Spleen (tissue), 11 donors: Measurements from ENCODE around the gene SOX6. TPM values are rescaled to one million over a fixed set of nuclear protein-coding genes. Genes with fewer than 3 reads are reported as not detected.

Source experiments
- DNase-seq: peaks from one replicate; pipeline ENCODE4 v3.0.0-alpha.2; 2020
- H3K27ac ChIP-seq, 8 donors: fragments of 200-600 bp; sonication (generic) in 7 of 8; 1 replicate in 4 of 8; 2 replicates in 4 of 8; pipeline versions ENCODE4 v1.5.0 to v1.8.0; 2016 to 2021; ENCODE audit warnings: inconsistent platforms in 4 of 8, mild to moderate bottlenecking in 4 of 8, moderate library complexity in 1 of 8
- H3K27me3 ChIP-seq, 7 donors: fragments of 200-600 bp; sonication (generic) in 6 of 7; replicated peaks in 1 of 7; 1 replicate in 4 of 7; 2 replicates in 3 of 7; pipeline versions ENCODE4 v1.5.0 to v1.8.0; 2016 to 2021; ENCODE audit warnings: inconsistent platforms in 3 of 7, mild to moderate bottlenecking in 1 of 7
- H3K36me3 ChIP-seq, 6 donors: fragments of 200-600 bp; sonication (generic) in 5 of 6; 1 replicate in 4 of 6; 2 replicates in 2 of 6; pipeline versions ENCODE4 v1.5.0 to v1.8.0; 2016 to 2021; ENCODE audit warnings: inconsistent platforms in 2 of 6
- H3K4me1 ChIP-seq, 6 donors: fragments of 200-600 bp; sonication (generic) in 5 of 6; 1 replicate in 3 of 6; 2 replicates in 3 of 6; pipeline versions ENCODE4 v1.5.0 to v1.8.0; 2016 to 2021; ENCODE audit warnings: inconsistent platforms in 3 of 6
- H3K4me3 ChIP-seq, 8 donors: fragments of 200-600 bp; sonication (generic) in 7 of 8; 1 replicate in 4 of 8; 2 replicates in 4 of 8; pipeline versions ENCODE4 v1.5.0 to v1.8.0; 2016 to 2021; ENCODE audit warnings: inconsistent platforms in 4 of 8, mild to moderate bottlenecking in 4 of 8, moderate library complexity in 2 of 8
- H3K9me3 ChIP-seq, 8 donors: fragments of 200-600 bp; sonication (generic) in 7 of 8; 1 replicate in 4 of 8; 2 replicates in 4 of 8; pipeline versions ENCODE4 v1.5.0 to v1.8.0; 2016 to 2021; ENCODE audit warnings: inconsistent platforms in 4 of 8
- CTCF ChIP-seq, 11 experiments: fragments of 200-600 bp in 7 of 11; fragments of 450-650 bp in 4 of 11; sonication (generic) in 4 of 11; IDR thresholded peaks in 8 of 11; conservative IDR thresholded peaks in 3 of 11; 1 replicate in 7 of 11; 2 replicates in 4 of 11; pipeline versions ENCODE4 v1.4.0 to v1.8.0; 2016 to 2021; ENCODE audit warnings: antibody characterized with exemption in 11 of 11, inconsistent platforms in 4 of 11, mild to moderate bottlenecking in 1 of 11
- POLR2A ChIP-seq, 3 donors: fragments of 450-650 bp; IDR thresholded peaks; one replicate each; pipeline ENCODE4 v1.5.1; 2017; ENCODE audit warnings: antibody characterized with exemption in 3 of 3, mild to moderate bottlenecking in 1 of 3
- POLR2AphosphoS5 ChIP-seq, 3 donors: sonication (generic); formaldehyde crosslinking; IDR thresholded peaks; one replicate each; pipeline ENCODE4 v1.5.1; 2017; ENCODE audit warnings: antibody characterized with exemption in 3 of 3
- WGBS, 5 donors: extraction: QIAGEN DNeasy Blood & Tissue Kit in 3 of 5; methylation state at CpG; one replicate each; pipeline versions ENCODE4 v1.1.5 to v1.1.7; 2013 to 2018; 5-methylcytosine and 5-hydroxymethylcytosine counted together
- intact Hi-C: fragments of 100-400 bp; cut with DNase I; formaldehyde crosslinking; loops from one replicate; pipeline ENCODE4 v1.15.0; 2023; ENCODE audit warnings: low total_unique reads
- polyA plus RNA-seq, 3 donors: library from polyadenylated mRNA; stranded (reverse); fragments of 200-250 nt; gene quantifications; one replicate each; pipeline ENCODE4 v1.2.1, GENCODE V29; 2013
- total RNA-seq, 7 donors: library from RNA; depleted of rRNA in 3 of 7; stranded (reverse); fragments of >200 nt in 3 of 7; fragmentation: NEBNext Ultra II Directional in 4 of 7; extraction: Animal tissue kit (Norgen Biotek cat#: 25700) in 4 of 7; gene quantifications; one replicate each; pipeline versions ENCODE4 v1.1.0 to v1.2.1, GENCODE V29; 2016 to 2021
- donor health status: healthy with polysubstance abuse.
- donor health status: DM: no; HTN: no; CAD: no; lungs with moderate emphysema.
- donor health status: DM: no; HTN: no; CAD: no.
- donor health status: Bipolar disorder and iron deficiency.
- donor health status: healthy.
- donor health status: DM: no; HTN: no; CAD: no.
- donor health status: DM: yes; HTN: yes; CAD: no.

Gene SOX6
- total and polyA plus RNA-seq, 10 donors = 0.11 to 12.4 (median 3.7) TPM

- Histone ChIP-seq H3K27ac (no peak overlapping the region), H3K4me3 (no peak overlapping the region), H3K4me1 (no peaks in the 10 kb centered on the region), H3K36me3 (no peaks in the 10 kb centered on the region), H3K27me3 (no peaks in the 10 kb centered on the region), H3K9me3 (peaks cover 0 to 9% (median 2%) of the 10 kb centered on the region in 8 donors)
- intact Hi-C loops = no loop called here
- no peak for DNase-seq
- TF ChIP-seq POLR2A (IDR thresholded peaks at IDR 0.05) = no peak
- TF ChIP-seq POLR2AphosphoS5 (IDR thresholded peaks at IDR 0.05) = no peak
- no peak for TF ChIP-seq CTCF (IDR thresholded peaks at IDR 0.05 in 8 of 11, conservative IDR thresholded peaks at IDR 0.05 in 3 of 11)
These were observed 17.4 kb upstream of the SOX6 start for GRCh38 chr11:16373768-16374167.

GRCh38 chr11:16372355-16372754 lies 16.0 kb upstream of the SOX6 start:
- H3K9me3 ChIP-seq = peaks cover 0 to 9% (median 2%) of the 10 kb centered on the region in 8 donors
- no peaks in the 10 kb centered on the region for H3K4me1 ChIP-seq
- no peaks in the 10 kb centered on the region for H3K27me3 ChIP-seq
- no peak overlapping the region for H3K27ac ChIP-seq
- no peak overlapping the region for H3K4me3 ChIP-seq
- WGBS, 5 donors = 58 to 89% (median 67%) methylated on average over 2 of the region's 2 CpGs
- intact Hi-C loops = no loop called here
- no peak for DNase-seq
- TF ChIP-seq POLR2AphosphoS5 (IDR thresholded peaks at IDR 0.05) (no peak), POLR2A (IDR thresholded peaks at IDR 0.05) (no peak), CTCF (IDR thresholded peaks at IDR 0.05 in 8 of 11, conservative IDR thresholded peaks at IDR 0.05 in 3 of 11) (no peak)
- no peaks in the 10 kb centered on the region for H3K36me3 ChIP-seq

GRCh38 chr11:16367252-16367651 lies 10.9 kb upstream of the SOX6 start:
- no peaks in the 10 kb centered on the region for H3K36me3 ChIP-seq
- no peak overlapping the region for H3K27ac ChIP-seq
- 67 to 91% (median 83%) methylated on average over 2 of the region's 2 CpGs for WGBS, 5 donors
- H3K27me3 ChIP-seq = no peaks in the 10 kb centered on the region
- DNase-seq = no peak
- H3K4me3 ChIP-seq = no peak overlapping the region
- no peak for TF ChIP-seq POLR2AphosphoS5 (IDR thresholded peaks at IDR 0.05)
- TF ChIP-seq POLR2A (IDR thresholded peaks at IDR 0.05) = no peak
- no peak for TF ChIP-seq CTCF (IDR thresholded peaks at IDR 0.05 in 8 of 11, conservative IDR thresholded peaks at IDR 0.05 in 3 of 11)
- no peaks in the 10 kb centered on the region for H3K4me1 ChIP-seq
- no peaks in the 10 kb centered on the region for H3K9me3 ChIP-seq
- intact Hi-C loops = no loop called here

GRCh38 chr11:16365581-16366228 lies 9.4 kb upstream of the SOX6 start:
- no peak for DNase-seq
- H3K9me3 ChIP-seq = no peaks in the 10 kb centered on the region
- no peak for TF ChIP-seq POLR2A (IDR thresholded peaks at IDR 0.05)
- no peak for TF ChIP-seq POLR2AphosphoS5 (IDR thresholded peaks at IDR 0.05)
- TF ChIP-seq CTCF (IDR thresholded peaks at IDR 0.05 in 8 of 11, conservative IDR thresholded peaks at IDR 0.05 in 3 of 11) = no peak
- H3K27me3 ChIP-seq = no peaks in the 10 kb centered on the region
- no peaks in the 10 kb centered on the region for H3K4me1 ChIP-seq
- intact Hi-C loops = no loop called here
- H3K36me3 ChIP-seq = no peaks in the 10 kb centered on the region
- H3K4me3 ChIP-seq = no peak overlapping the region
- no peak overlapping the region for H3K27ac ChIP-seq
- WGBS, 5 donors = 69 to 78% (median 76%) methylated on average over 3 of the region's 3 CpGs
